ENCODE data around the gene TMEM184C. TPM values are rescaled to one million over a fixed set of nuclear protein-coding genes. Genes with fewer than 3 reads are reported as not detected.

TMEM184C gene
- total and polyA plus RNA-seq, 2 experiments from 2014 or later, result 15.1 to 42.2 TPM

GRCh38 chr4:147582386-147583060 lies 34.7 kb upstream of the TMEM184C start:
- H3K4me1 Mint-ChIP-seq, result no peaks in the 10 kb centered on the region; the same call in 2 of the 3 replicates
- peaks cover 6% of the 10 kb centered on the region; the same call in 1 of the 2 replicates for H3K9me2 ChIP-seq (ENCODE audit: insufficient read depth)
- H3F3A ChIP-seq (replicated peaks; ENCODE audit: low read depth), result no peaks in the 10 kb centered on the region
- no peak overlapping the region for H3K27ac Mint-ChIP-seq
- no peak overlapping the region for H3K4me3 ChIP-seq
- no peak overlapping the region for H3K4me3 Mint-ChIP-seq
- no peak overlapping the region for H3K4me2 ChIP-seq
- ATAC-seq (no peak), DNase-seq (ENCODE audit: low spot score) (no peak)
- no peaks in the 10 kb centered on the region for H3K4me1 ChIP-seq (ENCODE audit: insufficient read depth)
- H3K27me3 ChIP-seq (ENCODE audit: insufficient read depth), result no peaks in the 10 kb centered on the region
- H3K27ac ChIP-seq (ENCODE audit: low read depth), result no peak overlapping the region
- H4K20me1 ChIP-seq (replicated peaks; ENCODE audit: insufficient read depth), result no peaks in the 10 kb centered on the region
- peaks cover 7% of the 10 kb centered on the region; the same call in 2 of the 3 replicates for H3K36me3 Mint-ChIP-seq (ENCODE audit: low read depth)
- no peaks in the 10 kb centered on the region for H3K79me2 ChIP-seq (replicated peaks; ENCODE audit: insufficient read depth)
- no peak overlapping the region for H2AFZ ChIP-seq
- peaks cover 20% of the 10 kb centered on the region for H3K9me3 Mint-ChIP-seq
- H3K36me3 ChIP-seq (ENCODE audit: insufficient read depth), result peaks cover 7% of the 10 kb centered on the region; the same call in 1 of the 2 replicates
- peaks cover 2% of the 10 kb centered on the region for H3K27me3 Mint-ChIP-seq (ENCODE audit: insufficient read depth, low read depth, poor library complexity)
- TF ChIP-seq ETS1 (IDR thresholded peaks at IDR 0.05) (no peak), ZNF114 (CRISPR knock-in tag; IDR thresholded peaks at IDR 0.05) (no peak), STAT1 (IDR thresholded peaks at IDR 0.05; ENCODE audit: unreplicated experiment) (no peak)

- Histone ChIP-seq H3K4me3 (no peak overlapping the region), H3K36me3 (ENCODE audit: insufficient read depth) (peaks cover 7% of the 10 kb centered on the region; the same call in 1 of the 2 replicates), H2AFZ (no peak overlapping the region), H3K27ac (ENCODE audit: low read depth) (no peak overlapping the region), H4K20me1 (replicated peaks; ENCODE audit: insufficient read depth) (no peaks in the 10 kb centered on the region), H3K4me1 (ENCODE audit: insufficient read depth) (0 out of 2 replicates have a peak, but pooled peaks cover 8% of the 10 kb centered on the region), H3K27me3 (ENCODE audit: insufficient read depth) (no peaks in the 10 kb centered on the region), H3K9me2 (ENCODE audit: insufficient read depth) (no peaks in the 10 kb centered on the region), H3K79me2 (replicated peaks; ENCODE audit: insufficient read depth) (no peaks in the 10 kb centered on the region), H3K4me2 (no peak overlapping the region), H3F3A (replicated peaks; ENCODE audit: low read depth) (no peaks in the 10 kb centered on the region)
- no peak overlapping the region for H3K4me3 Mint-ChIP-seq
- DNase-seq (ENCODE audit: low spot score) (no peak), ATAC-seq (no peak)
- peaks cover 7% of the 10 kb centered on the region; the same call in 2 of the 3 replicates for H3K36me3 Mint-ChIP-seq (ENCODE audit: low read depth)
- no peak overlapping the region for H3K27ac Mint-ChIP-seq
- peaks cover 20% of the 10 kb centered on the region for H3K9me3 Mint-ChIP-seq
- peaks cover 8% of the 10 kb centered on the region for H3K4me1 Mint-ChIP-seq
- peaks cover 2% of the 10 kb centered on the region for H3K27me3 Mint-ChIP-seq (ENCODE audit: insufficient read depth, low read depth, poor library complexity)
- TF ChIP-seq ZNF114 (CRISPR knock-in tag; IDR thresholded peaks at IDR 0.05) (no peak), JUNB (IDR thresholded peaks at IDR 0.05; ENCODE audit: unreplicated experiment) (no peak), POLR2AphosphoS5 (IDR thresholded peaks at IDR 0.05; ENCODE audit: low read depth) (no peak), NANOG (IDR thresholded peaks at IDR 0.05; ENCODE audit: borderline replicate concordance) (no peak), CTCF (conservative IDR thresholded peaks at IDR 0.05; ENCODE audit: low read depth in 2 of 2) (no peak), REST (IDR thresholded peaks at IDR 0.05; ENCODE audit: unreplicated experiment) (no peak), ETS1 (IDR thresholded peaks at IDR 0.05) (no peak), ZNF331 (CRISPR knock-in tag; IDR thresholded peaks at IDR 0.05; ENCODE audit: low read depth) (no peak)
Observed at GRCh38 chr4:147583876-147584275, 33.3 kb upstream of the TMEM184C start.
